Putamen (tissue), 1 donor: ENCODE data around the gene DAND5.
A peak's percentile ranks its signal among the peaks of the same experiment; 100 is the strongest.

Experiments used
- DNase-seq: peaks from one replicate; pipeline ENCODE4 v3.0.0-alpha.2; 2016; ENCODE audit warnings: low spot score

The DAND5 gene

GRCh38 chr19:12994701-12995595 lies 25.6 kb downstream of the DAND5 start, which contains the start of gene NFIX:
Gene NFIX (plus strand): TSS chr19:12995475. CDS start chr19:12995838, 363 bp downstream.
- DNase-seq: no peak

DNA sequence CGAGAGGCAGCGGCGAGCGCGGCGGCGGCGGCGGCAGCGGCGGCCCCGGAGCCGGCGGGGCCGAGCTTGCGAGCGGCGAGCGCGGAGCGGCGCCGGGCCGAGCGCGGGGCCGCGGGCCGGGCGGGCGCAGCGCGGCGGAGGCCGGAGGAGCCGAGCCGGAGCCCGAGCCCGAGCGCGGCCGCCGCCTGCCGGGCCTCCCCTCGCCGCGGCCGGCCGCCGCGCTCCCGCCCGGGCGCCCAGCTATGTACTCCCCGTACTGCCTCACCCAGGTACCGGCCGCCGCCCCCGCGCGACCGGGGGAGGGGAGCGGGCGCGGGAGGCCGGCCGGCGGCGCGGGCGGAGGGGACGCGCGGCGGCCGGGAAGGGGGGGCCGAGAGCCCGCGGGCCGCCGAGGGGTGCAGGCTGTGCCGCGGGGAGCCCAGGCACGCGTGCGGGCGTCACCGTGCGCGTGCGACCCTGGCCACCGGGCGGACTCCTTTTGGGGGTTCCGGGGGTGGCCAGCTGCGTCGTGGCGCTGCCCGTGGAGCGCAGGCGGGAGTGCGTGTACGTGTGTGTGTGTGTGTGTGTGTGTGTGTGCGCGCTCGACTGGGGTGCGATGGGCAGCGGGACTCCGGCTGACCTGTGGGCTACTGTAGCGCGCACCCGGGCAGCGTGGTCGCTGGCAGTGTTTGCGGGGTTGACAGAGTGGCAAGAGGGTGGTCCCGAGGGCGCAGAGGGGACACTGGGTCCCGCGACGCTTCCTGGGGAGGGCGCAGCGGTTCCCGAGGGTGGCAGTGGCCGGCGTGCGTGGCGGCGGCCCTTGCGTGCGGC lies 26.4 kb downstream of the DAND5 start:
- no peak for DNase-seq

GRCh38 chr19:12996406-12997094 lies 27.2 kb downstream of the DAND5 start:
- no peak for DNase-seq

GRCh38 chr19:12997179-12997966 lies 28.0 kb downstream of the DAND5 start:
- DNase-seq: no peak

DNA sequence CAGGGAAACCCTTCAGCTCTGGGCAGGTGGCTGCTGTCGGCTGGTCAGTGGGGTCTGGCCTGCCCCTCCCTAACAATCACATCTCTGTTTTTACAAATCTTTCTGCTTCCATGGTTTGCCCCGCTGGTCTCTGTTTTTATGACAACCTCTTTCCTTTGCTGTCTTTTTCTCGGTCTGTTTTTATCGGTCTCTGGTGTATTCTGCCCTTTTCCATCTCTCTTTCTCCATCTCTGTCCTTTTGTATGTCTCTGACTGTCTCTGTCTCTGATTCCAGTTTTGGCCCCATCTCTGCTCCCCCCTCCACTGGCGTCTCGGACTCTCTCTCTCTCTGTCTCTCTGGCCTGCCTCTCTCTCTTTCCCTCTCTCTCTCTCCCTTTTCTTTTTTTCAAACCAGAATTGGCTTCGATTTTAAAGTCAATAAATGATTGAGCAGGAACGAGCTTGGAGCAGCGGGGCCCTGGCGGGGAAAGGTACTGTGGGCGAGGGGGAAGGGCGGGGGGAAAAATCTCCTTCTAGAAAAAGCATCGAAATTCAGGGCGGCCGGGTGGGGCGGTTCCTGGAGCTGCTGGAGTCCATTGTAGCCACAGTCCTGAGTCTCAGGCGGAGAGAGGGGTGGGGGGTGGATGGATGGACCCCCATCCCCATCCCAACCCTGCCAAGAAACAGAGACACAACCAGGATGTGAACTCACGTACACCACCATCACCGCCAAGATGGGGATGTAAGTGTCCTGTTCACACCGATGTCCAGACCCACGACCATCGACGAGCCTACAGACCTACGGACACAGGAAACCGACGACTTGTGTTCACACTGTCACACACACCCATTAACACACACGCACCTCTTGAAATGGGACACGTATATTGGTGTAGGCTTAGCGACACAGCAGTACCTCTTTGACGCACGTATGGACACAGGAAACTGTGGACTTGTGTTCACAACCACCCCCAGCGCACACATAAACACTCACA lies 28.9 kb downstream of the DAND5 start:
- no peak for DNase-seq

DNA sequence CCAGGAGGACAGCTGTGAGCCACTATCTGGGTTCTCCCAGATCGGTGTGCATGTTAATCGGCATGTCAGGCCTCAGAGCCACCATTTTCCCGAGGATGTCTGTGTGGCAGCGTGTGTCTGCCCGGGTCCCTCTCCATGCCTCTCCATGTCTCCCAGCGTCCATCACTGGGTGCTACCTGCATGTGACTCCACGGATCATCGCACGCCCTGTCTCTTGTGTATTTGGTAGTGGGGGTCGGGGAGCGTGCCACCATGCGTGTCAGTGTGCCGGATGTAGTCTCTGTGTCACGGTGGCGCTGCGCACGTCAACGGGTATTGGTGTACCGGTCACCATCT lies 31.8 kb downstream of the DAND5 start:
- no peak for DNase-seq

- DNase-seq: peak; percentile 91
Measured at GRCh38 chr19:13001502-13002165, 32.3 kb downstream of the DAND5 start.

GRCh38 chr19:13002166-13002898 lies 33.0 kb downstream of the DAND5 start:
- DNase-seq: peak; percentile 95

- no peak for DNase-seq
Measured at GRCh38 chr19:13003081-13003480, 33.7 kb downstream of the DAND5 start.

- no peak for DNase-seq
Measured at GRCh38 chr19:13004273-13004672, 34.9 kb downstream of the DAND5 start.

GRCh38 chr19:13005253-13005652 lies 35.9 kb downstream of the DAND5 start:
- DNase-seq: no peak

DNA sequence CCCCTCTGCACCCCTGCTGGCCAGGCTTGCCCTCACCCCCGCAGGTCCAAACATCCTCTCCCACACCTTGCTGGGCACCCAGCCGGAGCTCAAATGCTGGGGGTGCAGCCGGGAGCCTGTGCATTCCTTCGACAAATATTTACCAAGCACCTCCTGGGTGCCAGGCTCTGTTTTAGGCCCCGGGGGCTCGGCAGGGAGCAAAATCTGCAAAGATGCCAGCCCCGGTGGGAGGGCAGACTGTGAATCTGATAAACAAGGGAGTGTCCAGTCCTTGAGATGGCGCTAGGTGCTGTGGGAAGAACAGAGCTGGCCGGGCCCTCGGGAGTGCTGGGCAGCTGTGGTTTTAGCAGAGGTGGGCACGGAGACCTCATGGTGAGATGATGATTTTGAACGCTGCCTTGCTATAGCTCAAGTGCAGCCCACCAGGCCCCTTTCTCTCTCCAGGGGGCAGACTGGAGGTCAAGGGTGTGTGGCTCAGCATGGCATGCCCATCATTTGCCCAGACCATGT lies 36.5 kb downstream of the DAND5 start:
- no peak for DNase-seq

DNA sequence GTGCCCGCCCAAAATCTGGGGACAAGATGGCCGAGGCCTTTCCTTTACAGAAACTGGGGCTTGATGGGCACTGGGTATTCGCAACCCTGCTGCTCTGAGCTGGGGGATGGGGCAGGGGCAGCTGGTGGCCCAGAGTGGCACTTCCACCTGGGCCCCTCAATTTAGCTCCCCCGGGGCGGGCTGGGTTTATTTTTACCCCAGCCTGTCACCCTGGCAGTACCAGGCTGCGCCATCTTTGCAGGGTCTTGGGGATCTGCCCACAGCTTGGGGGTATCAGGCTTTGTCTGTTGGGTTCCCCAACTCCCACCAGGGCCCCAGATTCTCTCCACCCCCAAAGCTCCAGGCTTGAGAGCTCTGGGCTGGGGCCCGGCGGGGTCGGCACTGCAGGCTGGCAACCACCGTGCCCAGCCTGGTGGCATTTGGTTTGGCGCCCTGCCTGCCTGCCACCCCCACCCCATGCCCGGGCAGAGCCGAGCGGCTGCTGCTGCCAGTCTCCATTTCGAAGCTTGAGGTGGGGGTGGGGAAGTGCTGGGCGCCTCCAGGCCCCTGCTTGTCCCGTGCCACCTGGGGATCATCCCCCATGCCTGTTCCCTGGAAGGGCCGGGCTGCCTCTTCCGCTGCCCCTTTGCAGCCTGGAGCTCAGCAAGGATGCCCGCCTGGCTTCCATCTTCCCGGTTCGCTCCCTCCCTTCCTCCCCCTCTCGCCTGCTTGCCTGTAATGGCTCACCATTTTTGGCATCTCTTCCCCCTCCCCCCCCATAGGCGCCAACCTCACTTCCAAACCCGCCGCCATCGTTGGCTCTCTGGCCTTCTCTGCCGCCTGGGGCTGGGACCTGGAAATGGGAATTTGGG lies 37.3 kb downstream of the DAND5 start:
- no peak for DNase-seq

GRCh38 chr19:13007292-13008045 lies 38.1 kb downstream of the DAND5 start:
- DNase-seq: no peak

GRCh38 chr19:13008926-13009787 lies 39.8 kb downstream of the DAND5 start:
- no peak for DNase-seq
